ENCODE measurements around the gene PUSL1. TPM values are rescaled to one million over a fixed set of nuclear protein-coding genes. Genes with fewer than 3 reads are reported as not detected.

The PUSL1 gene
- total RNA-seq, 1 experiment from 2014 or later: 18.9 TPM

DNA sequence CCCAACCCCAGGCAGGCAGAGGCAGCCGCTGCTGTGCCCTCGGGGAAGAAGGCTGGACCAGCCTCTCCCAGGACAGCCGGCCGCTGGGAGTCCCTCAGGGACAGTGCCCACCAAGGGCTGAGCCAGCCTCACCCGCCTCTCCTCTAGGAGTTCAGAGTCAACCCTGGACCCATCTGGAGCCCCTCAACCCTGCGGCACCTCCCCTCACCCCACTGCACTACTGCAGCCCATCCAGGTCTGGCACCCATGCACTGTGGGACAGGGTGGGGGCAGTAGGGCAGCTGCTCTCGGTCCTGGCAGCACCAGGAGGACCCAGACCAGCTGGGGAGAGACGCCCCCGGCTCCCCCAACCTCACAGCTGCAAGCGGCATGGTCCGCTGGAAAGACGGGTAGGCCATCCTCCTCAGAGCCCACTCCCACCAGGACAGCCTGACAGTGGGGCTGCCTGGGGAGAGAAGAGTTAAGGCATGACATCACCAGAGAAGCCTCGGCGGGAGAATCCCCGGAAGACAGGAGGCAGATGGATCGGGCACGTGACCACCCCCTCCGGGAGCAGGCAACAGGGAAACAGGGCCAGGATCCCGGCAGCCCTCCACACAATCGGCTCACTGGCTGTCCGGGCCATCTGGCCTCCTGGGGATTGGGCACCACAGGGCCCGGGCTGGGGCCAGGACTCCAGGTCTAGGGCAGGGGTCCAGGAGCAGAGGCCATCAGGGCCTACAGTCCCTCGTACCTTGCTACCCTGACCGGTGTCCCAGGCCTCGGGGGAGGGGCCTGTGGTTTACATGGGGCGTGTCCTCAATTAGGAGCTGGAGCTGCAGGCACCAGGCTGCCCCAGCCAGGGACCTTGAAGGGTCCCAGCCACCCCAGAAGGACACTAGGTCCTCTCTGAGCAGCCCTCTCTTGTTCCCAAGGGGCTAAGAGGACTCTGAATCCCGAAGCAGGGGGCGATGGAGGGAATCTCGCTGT lies 3.8 kb upstream of the PUSL1 start:
- Histone ChIP-seq H3K27me3 (ENCODE audit: insufficient read depth, low read depth) (no peaks in the 10 kb centered on the region), H4K20me1 (ENCODE audit: insufficient read depth) (peaks cover 4% of the 10 kb centered on the region; the same call in 1 of the 2 replicates), H3K27ac (0 out of 2 replicates have a peak overlapping the region, but pooled peaks have one; percentile 8), H3K9me2 (ENCODE audit: insufficient read depth) (no peaks in the 10 kb centered on the region), H2AFZ (no peak overlapping the region), H3K36me3 (ENCODE audit: low read depth) (no peaks in the 10 kb centered on the region), H3K4me3 (no peak overlapping the region), H3K4me2 (peak overlapping the region; percentile 98), H3F3A (ENCODE audit: insufficient read depth, low read depth) (peaks cover 16% of the 10 kb centered on the region; the same call in 1 of the 2 replicates), H3K4me1 (replicated peaks; ENCODE audit: insufficient read depth) (peaks cover 31% of the 10 kb centered on the region), H3K79me2 (ENCODE audit: low read depth) (peaks cover 21% of the 10 kb centered on the region; the same call in 1 of the 2 replicates), H3K9me3 (ENCODE audit: insufficient read depth, low read depth) (no peaks in the 10 kb centered on the region)
- peak in 1 of 2 experiments; percentile 53 for DNase-seq
- CTCF ChIA-PET: no interaction called here
- BruUV-seq (replicated peaks): no TSS peak
- intact Hi-C loops (cut with micrococcal nuclease; ENCODE audit: unreplicated experiment): loop anchor here (10.0 kb wide), 2 partner anchors 200 to 300 kb away; partner anchors contain the start of gene HES4
- TF ChIP-seq EZH2 (IDR thresholded peaks at IDR 0.05; ENCODE audit: low read depth) (no peak), CTCF (conservative IDR thresholded peaks at IDR 0.05) (no peak)
- POLR2A ChIA-PET (ENCODE audit: unreplicated experiment): interaction anchor here (0.5 to 0.7 kb wide), 3 partner anchors 14 to 391 kb away, joined by 3 to 5 read pairs (median 3); no protein-coding TSS in a partner anchor

DNA sequence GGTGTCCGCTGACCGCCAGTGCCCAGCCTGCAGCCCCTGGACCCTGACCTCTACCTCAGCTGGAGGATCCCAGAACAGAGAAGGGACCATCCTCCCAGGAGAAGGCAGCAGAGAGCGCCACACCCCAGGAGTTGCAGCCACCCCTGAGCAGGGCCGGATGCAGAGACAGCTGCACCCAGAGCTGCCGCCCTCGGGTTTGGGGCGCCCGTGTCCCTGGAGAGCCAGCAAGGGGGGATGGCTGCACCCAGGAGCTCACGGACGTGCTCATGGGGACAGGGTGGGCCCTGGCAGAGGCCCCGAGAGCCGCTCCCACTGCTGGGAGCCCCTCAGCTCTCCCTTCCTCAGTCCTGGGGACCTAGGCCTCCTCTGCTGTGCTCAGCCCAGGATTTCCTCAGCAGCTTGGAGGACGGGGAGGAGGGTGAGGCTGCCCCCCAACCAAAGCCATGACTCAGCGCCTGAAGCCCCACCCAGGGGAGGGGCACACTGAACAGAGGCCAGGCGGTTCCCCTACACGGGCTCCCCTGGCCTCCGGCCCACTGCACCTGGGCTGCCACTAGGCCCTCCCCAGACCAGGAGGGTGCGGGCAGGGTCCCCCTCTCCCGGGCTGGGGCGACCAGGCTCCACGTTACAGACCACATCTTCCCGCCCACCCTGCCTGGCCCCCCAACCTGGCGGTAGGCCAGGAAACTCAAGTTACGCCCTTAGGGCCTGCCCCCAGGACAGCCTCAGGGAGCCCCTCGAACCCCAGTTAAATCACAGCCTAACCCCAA lies 2.9 kb upstream of the PUSL1 start:
- no peaks in the 10 kb centered on the region for H3K9me2 ChIP-seq (ENCODE audit: insufficient read depth)
- peaks cover 18% of the 10 kb centered on the region; the same call in 1 of the 2 replicates for H3F3A ChIP-seq (ENCODE audit: insufficient read depth, low read depth)
- H3K79me2 ChIP-seq (ENCODE audit: low read depth): peaks cover 21% of the 10 kb centered on the region; the same call in 1 of the 2 replicates
- peak; percentile 56 to 88 for DNase-seq
- ChIA-PET CTCF (no interaction called here), POLR2A (ENCODE audit: unreplicated experiment) (interaction anchor here (0.5 to 0.7 kb wide), 3 partner anchors 15 to 391 kb away, joined by 3 to 5 read pairs (median 3); no protein-coding TSS in a partner anchor)
- H3K4me3 ChIP-seq: no peak overlapping the region
- H3K27me3 ChIP-seq (ENCODE audit: insufficient read depth, low read depth): no peaks in the 10 kb centered on the region
- 0 out of 2 replicates have a peak overlapping the region, but pooled peaks have one; percentile 8 for H3K27ac ChIP-seq
- H3K9me3 ChIP-seq (ENCODE audit: insufficient read depth, low read depth): no peaks in the 10 kb centered on the region
- intact Hi-C loops (cut with micrococcal nuclease; ENCODE audit: unreplicated experiment): loop anchor here (10.0 kb wide), 2 partner anchors 199 to 301 kb away; partner anchors contain the start of gene HES4
- H3K4me1 ChIP-seq (replicated peaks; ENCODE audit: insufficient read depth): peaks cover 36% of the 10 kb centered on the region
- no peak overlapping the region for H2AFZ ChIP-seq
- TF ChIP-seq CTCF (conservative IDR thresholded peaks at IDR 0.05): 0 out of 2 replicates have a peak, but pooled peaks have one; percentile 3
- no peak for TF ChIP-seq EZH2 (IDR thresholded peaks at IDR 0.05; ENCODE audit: low read depth)
- peak overlapping the region; percentile 98 for H3K4me2 ChIP-seq
- H4K20me1 ChIP-seq (ENCODE audit: insufficient read depth): 0 out of 2 replicates have a peak, but pooled peaks cover 11% of the 10 kb centered on the region
- no TSS peak for BruUV-seq (replicated peaks)
- no peaks in the 10 kb centered on the region for H3K36me3 ChIP-seq (ENCODE audit: low read depth)
